ENCODE data around the gene AFF3.

DNA sequence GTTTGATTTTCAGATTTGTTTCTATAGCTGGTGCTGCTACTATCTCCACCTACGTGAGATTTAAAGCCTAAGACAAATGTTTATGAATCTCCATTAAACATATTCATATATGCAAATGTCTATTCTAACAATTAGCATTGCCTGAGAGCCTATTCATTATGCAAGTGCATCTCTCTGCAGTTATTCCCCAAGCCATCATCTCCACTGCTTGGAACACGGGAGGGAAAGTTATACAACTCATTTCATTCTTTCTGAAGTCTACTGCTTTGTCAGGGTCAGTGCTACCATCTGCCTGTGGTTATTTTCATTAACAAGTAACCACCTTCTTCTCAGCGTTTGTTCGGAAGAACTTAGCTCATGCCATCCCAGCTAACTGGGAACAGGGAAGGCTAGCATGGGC lies 463.8 kb downstream of the AFF3 start:
- TF ChIP-seq CTCF (IDR thresholded peaks at IDR 0.05; ENCODE audit: low read depth, low read length, poor library complexity, severe bottlenecking) = no peak
- TF ChIP-seq EZH2phosphoT487 (IDR thresholded peaks at IDR 0.05; ENCODE audit: borderline replicate concordance, low read length) = no peak
